Lower leg skin (tissue), 4 donors: ENCODE data around the gene GRAP2. TPM values are rescaled to one million over a fixed set of nuclear protein-coding genes. Genes with fewer than 3 reads are reported as not detected.

Experiments
- DNase-seq, 2 donors: peaks; one replicate each; pipeline ENCODE4 v3.0.0-alpha.2; 2019; ENCODE audit warnings: low spot score in 2 of 2
- H3K4me3 ChIP-seq: fragments of 200-600 bp; sonication (generic); 2 replicates; pipeline ENCODE4 v1.5.1; 2017; ENCODE audit warnings: mild to moderate bottlenecking, low read depth; ENCODE audit not compliant: poor library complexity, severe bottlenecking
- POLR2A ChIP-seq, 2 donors: fragments of 450-650 bp; IDR thresholded peaks; one replicate each; pipeline ENCODE4 v1.6.1; 2016 to 2017; ENCODE audit warnings: antibody characterized with exemption in 2 of 2, mild to moderate bottlenecking in 1 of 2, moderate library complexity in 1 of 2
- WGBS, 2 donors: methylation state at CpG; one replicate each; pipeline ENCODE4 v1.1.5; 2018; 5-methylcytosine and 5-hydroxymethylcytosine counted together
- intact Hi-C: fragments of 100-400 bp; cut with DNase I; formaldehyde crosslinking; loops from one replicate; pipeline ENCODE4 v1.15.0; 2023; ENCODE audit warnings: low total_unique reads
- total RNA-seq, 4 donors: library from RNA; depleted of rRNA; stranded (reverse); fragments of >200 nt; gene quantifications; one replicate each; pipeline ENCODE4 v1.1.0, GENCODE V29; 2016
- TF ChIP-seq, protein P1 (sequence below), 3 donors: fragments of 450-650 bp; IDR thresholded peaks; one replicate each; pipeline ENCODE4 v1.5.1; 2016; ENCODE audit warnings: antibody characterized with exemption in 3 of 3, mild to moderate bottlenecking in 3 of 3, moderate library complexity in 2 of 3

Gene GRAP2
- total RNA-seq, 4 donors from 2014 or later, result 0.72 to 1.3 (median 0.96) TPM

DNA sequence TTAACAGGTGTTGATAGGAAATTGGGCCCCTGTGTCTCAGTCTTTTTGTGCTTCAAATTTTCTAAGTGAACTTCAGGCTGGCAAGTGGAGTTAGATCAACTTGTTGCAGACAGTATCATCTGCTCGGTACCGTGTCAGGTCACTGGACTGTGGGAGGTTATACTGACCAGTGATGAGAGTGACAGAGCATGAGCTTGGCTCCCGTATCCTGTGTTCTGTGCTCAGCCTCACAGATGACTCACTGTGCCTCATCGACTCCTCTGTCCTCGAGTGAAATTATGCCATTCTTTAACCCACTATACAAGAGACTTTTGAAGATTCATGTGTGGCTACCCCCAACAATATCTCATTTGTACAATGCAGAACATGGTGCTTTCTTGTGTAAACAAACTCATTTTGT is 7.9 kb downstream of the GRAP2 start:
- 64 to 68% methylated on average over 5 of the region's 5 CpGs for WGBS, 2 donors
- TF ChIP-seq POLR2A (IDR thresholded peaks at IDR 0.05), result no peak
- TF ChIP-seq, protein P1, sequence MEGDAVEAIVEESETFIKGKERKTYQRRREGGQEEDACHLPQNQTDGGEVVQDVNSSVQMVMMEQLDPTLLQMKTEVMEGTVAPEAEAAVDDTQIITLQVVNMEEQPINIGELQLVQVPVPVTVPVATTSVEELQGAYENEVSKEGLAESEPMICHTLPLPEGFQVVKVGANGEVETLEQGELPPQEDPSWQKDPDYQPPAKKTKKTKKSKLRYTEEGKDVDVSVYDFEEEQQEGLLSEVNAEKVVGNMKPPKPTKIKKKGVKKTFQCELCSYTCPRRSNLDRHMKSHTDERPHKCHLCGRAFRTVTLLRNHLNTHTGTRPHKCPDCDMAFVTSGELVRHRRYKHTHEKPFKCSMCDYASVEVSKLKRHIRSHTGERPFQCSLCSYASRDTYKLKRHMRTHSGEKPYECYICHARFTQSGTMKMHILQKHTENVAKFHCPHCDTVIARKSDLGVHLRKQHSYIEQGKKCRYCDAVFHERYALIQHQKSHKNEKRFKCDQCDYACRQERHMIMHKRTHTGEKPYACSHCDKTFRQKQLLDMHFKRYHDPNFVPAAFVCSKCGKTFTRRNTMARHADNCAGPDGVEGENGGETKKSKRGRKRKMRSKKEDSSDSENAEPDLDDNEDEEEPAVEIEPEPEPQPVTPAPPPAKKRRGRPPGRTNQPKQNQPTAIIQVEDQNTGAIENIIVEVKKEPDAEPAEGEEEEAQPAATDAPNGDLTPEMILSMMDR (IDR thresholded peaks at IDR 0.05), result no peak
- intact Hi-C loops, result no loop called here
- no peak overlapping the region for H3K4me3 ChIP-seq
- no peak for DNase-seq

DNA sequence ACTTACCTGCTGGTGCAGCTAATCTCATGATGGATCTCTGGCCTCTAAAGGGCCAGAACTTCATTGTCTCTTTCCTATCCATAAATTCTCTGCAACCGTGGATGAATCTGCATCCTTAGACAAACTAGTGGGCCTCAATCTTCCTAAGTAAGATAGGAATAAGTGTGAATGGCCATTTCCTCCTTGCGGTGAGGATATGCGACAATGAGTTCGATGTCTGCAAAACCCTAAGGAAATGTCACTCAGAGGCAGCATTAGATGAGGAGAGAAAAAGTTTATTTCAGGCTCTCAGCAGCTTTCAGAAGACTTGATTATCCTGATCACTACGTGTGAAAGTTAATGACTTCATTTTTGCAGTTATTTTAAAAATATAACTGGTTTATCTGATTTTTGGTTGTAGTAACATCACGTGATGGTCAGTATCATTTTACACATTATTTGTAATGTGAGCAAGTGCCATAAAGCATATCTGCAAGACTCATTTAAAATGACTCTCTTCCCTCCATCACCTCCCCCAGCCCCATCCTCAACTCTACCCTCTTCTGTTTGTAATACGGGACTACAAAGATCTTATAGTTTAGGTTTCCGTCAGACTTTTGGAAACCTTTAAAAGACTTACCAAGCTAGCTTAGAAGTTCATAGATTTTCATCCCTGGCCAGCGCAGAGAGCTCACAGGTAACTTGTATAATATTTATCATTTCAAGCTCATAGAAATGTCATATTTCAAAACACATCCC is 10.2 kb downstream of the GRAP2 start:
- intact Hi-C loops, result no loop called here
- 70 to 80% methylated on average over 9 of the region's 9 CpGs for WGBS, 2 donors
- no peak for DNase-seq
- no peak overlapping the region for H3K4me3 ChIP-seq
- no peak for TF ChIP-seq POLR2A (IDR thresholded peaks at IDR 0.05)
- TF ChIP-seq, protein P1 (IDR thresholded peaks at IDR 0.05), result no peak

DNA sequence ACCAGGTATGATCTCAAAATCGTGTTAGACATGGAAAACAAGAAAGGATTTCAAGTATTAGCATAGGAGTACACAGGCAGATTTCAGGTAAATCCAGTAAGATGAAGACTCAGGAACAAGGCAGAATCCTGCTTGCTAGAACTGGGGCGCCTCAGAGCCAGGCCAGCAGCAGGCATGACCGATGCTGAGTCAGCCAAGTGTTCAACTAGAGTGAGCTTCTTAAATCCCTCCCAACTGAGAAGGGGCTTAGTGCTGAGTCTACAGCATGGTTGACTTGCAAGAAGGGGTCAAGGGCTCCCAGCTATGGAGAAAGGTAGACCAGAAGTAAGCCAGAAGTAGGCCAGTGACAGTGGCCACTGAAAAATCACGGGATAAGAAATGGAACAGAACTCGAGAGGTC is 12.4 kb downstream of the GRAP2 start:
- no peak for DNase-seq
- intact Hi-C loops, result no loop called here
- WGBS, 2 donors, result 83 to 85% methylated on average over 5 of the region's 5 CpGs
- TF ChIP-seq POLR2A (IDR thresholded peaks at IDR 0.05), result no peak
- TF ChIP-seq, protein P1 (IDR thresholded peaks at IDR 0.05), result no peak
- H3K4me3 ChIP-seq, result no peak overlapping the region

DNA sequence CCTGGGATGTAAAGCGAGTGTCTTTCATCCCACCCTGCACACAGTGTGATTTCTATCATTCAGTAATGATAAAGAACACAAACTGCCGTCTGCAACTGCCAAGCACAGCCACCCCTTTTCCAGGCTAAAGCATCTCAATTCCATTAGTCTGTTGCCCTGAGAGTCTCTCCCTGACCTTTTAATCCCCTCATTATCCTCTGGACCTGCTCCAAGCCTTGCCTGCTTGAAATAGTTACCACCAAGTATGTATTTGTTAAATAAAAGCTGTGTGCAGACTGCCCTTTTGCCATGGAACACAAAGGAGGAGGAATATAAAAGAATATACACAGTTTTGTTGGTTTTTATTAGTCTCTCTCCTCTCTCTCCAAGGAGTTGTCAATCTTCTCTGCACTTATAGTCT is 13.0 kb downstream of the GRAP2 start:
- H3K4me3 ChIP-seq, result no peak overlapping the region
- no peak for DNase-seq
- intact Hi-C loops, result no loop called here
- TF ChIP-seq, protein P1 (IDR thresholded peaks at IDR 0.05), result no peak
- TF ChIP-seq POLR2A (IDR thresholded peaks at IDR 0.05), result no peak
- WGBS, 2 donors, result 60 to 72% methylated on average over 2 of the region's 2 CpGs

DNA sequence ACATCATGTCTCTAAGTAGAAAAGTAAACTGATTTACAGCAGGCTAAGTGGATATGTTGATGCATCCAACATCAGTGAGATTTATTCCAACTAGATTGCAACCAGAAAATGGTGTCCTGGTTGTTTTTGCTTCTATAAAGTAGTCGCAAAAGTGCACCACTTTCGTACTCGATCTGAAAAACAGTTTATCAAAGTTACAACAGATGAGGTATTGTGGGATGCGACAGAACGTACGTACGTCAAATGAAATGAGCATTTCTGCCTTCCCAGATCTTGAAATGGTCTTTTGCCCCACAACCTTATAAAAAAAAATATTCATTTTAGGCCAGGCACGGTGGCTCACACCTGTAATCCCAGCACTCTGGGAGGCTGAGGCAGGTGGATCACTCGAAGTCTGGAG is 13.7 kb downstream of the GRAP2 start:
- no peak overlapping the region for H3K4me3 ChIP-seq
- no peak for TF ChIP-seq POLR2A (IDR thresholded peaks at IDR 0.05)
- 89 to 94% methylated on average over 9 of the region's 9 CpGs for WGBS, 2 donors
- no peak for DNase-seq
- intact Hi-C loops, result no loop called here

DNA sequence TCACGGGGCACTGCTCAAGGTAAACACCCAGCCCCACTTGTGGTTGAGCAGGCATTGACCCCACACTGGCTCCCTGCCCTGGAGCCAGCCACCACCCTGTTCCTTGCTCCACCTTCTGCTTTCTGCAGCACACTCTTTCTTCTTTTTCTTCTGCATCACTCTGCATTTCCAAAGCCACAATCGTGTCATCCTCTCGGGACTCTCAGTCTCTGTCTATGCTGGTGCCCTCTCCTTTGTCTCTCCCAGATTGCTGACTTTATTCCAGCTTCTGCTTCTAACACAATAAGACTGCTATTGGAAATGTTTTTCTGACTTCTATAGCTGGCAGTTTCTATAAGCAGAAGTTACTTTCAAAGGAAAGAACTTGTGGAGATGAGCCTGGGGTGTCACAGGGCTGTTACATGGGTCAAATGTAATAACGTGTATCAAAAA is 14.4 kb downstream of the GRAP2 start:
- WGBS, 2 donors, result 62 to 63% methylated on average over 4 of the region's 4 CpGs
- intact Hi-C loops, result no loop called here
- TF ChIP-seq, protein P1 (IDR thresholded peaks at IDR 0.05), result no peak
- TF ChIP-seq POLR2A (IDR thresholded peaks at IDR 0.05), result no peak
- DNase-seq, result no peak
- no peak overlapping the region for H3K4me3 ChIP-seq
